Heart left ventricle (tissue), 16 donors: ENCODE results near the gene DNAJA4. TPM values are rescaled to one million over a fixed set of nuclear protein-coding genes. Genes with fewer than 3 reads are reported as not detected.

ENCODE experiments used
- ATAC-seq, 4 donors: fragments of 200-7000 bp; cut with Tn5 transposase; one replicate each; pipeline ENCODE4 v1.9.1; 2020 to 2022; ENCODE audit warnings: moderate library complexity in 4 of 4, mild to moderate bottlenecking in 3 of 4, moderate number of reproducible peaks in 1 of 4
- DNase-seq, 5 donors: peaks; one replicate each; pipeline ENCODE4 v3.0.0-alpha.2; 2020
- H3K27ac ChIP-seq, 12 donors: fragments of 200-600 bp; sonication (generic) in 4 of 12; one replicate each; pipeline versions ENCODE4 v1.5.0 to v1.8.0; 2016 to 2022; ENCODE audit warnings: mild to moderate bottlenecking in 2 of 12
- H3K27me3 ChIP-seq, 9 donors: fragments of 200-600 bp; sonication (generic) in 2 of 9; one replicate each; pipeline versions ENCODE4 v1.5.1 to v1.8.0; 2016 to 2022; ENCODE audit warnings: mild to moderate bottlenecking in 3 of 9
- H3K36me3 ChIP-seq, 9 donors: fragments of 200-600 bp; sonication (generic) in 2 of 9; one replicate each; pipeline versions ENCODE4 v1.5.0 to v1.8.0; 2018 to 2022; ENCODE audit warnings: mild to moderate bottlenecking in 2 of 9
- H3K4me1 ChIP-seq, 12 donors: fragments of 200-600 bp; sonication (generic) in 4 of 12; one replicate each; pipeline versions ENCODE4 v1.5.0 to v1.8.0; 2016 to 2022; ENCODE audit warnings: mild to moderate bottlenecking in 3 of 12
- H3K4me3 ChIP-seq, 12 donors: fragments of 200-600 bp; sonication (generic) in 4 of 12; one replicate each; pipeline versions ENCODE4 v1.5.0 to v1.8.0; 2017 to 2022; ENCODE audit warnings: mild to moderate bottlenecking in 9 of 12, moderate library complexity in 4 of 12
- H3K9me3 ChIP-seq, 12 donors: fragments of 200-600 bp; sonication (generic) in 4 of 12; one replicate each; pipeline versions ENCODE4 v1.5.0 to v1.8.0; 2016 to 2022; ENCODE audit warnings: mild to moderate bottlenecking in 1 of 12
- CTCF ChIP-seq, 12 donors: fragments of 200-600 bp; sonication (generic) in 4 of 12; IDR thresholded peaks; one replicate each; pipeline versions ENCODE4 v1.5.0 to v1.8.0; 2018 to 2022; ENCODE audit warnings: antibody characterized with exemption in 12 of 12, mild to moderate bottlenecking in 5 of 12
- POLR2A ChIP-seq, 2 donors: fragments of 450-650 bp; IDR thresholded peaks; one replicate each; pipeline ENCODE4 v1.6.1; 2017; ENCODE audit warnings: antibody characterized with exemption in 2 of 2, mild to moderate bottlenecking in 2 of 2, moderate library complexity in 2 of 2
- WGBS, 4 donors: extraction: QIAGEN DNeasy Blood & Tissue Kit in 2 of 4; methylation state at CpG; one replicate each; pipeline versions ENCODE4 v1.1.5 to v1.1.7; 2013 to 2018; 5-methylcytosine and 5-hydroxymethylcytosine counted together
- intact Hi-C, 10 donors: fragments of 100-400 bp; cut with DNase I; formaldehyde crosslinking; loops; one replicate each; pipeline versions ENCODE4 v1.11.1 to v1.14.2; 2022
- polyA plus RNA-seq, 2 donors: library from polyadenylated mRNA; stranded (reverse); fragments of 200-250 nt; gene quantifications; one replicate each; pipeline ENCODE4 v1.2.3, GENCODE V29; 2013
- total RNA-seq, 9 donors: library from RNA; depleted of rRNA in 2 of 9; stranded (reverse); fragments of >200 nt in 2 of 9; fragmentation: NEBNext Ultra II Directional in 3 of 9; extraction: Animal tissue kit (Norgen Biotek cat#: 25700) in 3 of 9; gene quantifications; one replicate each; pipeline versions ENCODE4 v1.1.0 to v1.2.4, GENCODE V29; 2016 to 2023
- donor health status: ischemic (EF 13 %, LVEDD 7.1; RV severe dilation, severe dysfunction).
- donor health status: healthy with polysubstance abuse.
- donor health status: DM: no; HTN: yes; CAD: no.
- donor health status: DM: no; HTN: no; CAD: no.
- donor health status: ischemic (EF 25% LVEDD 6.9; RV normal size, moderate dysfunction).
- donor health status: ischemic (EF 25% LVEDD 5.7; RV mildly dilated, moderate dysfunction).
- donor health status: healthy.
- donor health status: DM: yes; HTN: yes; CAD: no.
- donor health status: ischemic (EF 35%, LVEDD 5.7; RV mildly dilated, moderate dysfunction).
- donor health status: nonischemic (EF 11% LVEDD 7.7; RV severe dilation, severe dysfunction).
- donor health status: DM: yes; HTN: yes; CAD: no.
- donor health status: PGD.
- donor health status: ischemic (EF 29% LVEDD 5.4; RV normal size, mild dysfunction).
- donor health status: nonischemic (EF 23%, LVEDD 6.1; RV moderate dilation, normal function).

The DNAJA4 gene
- total and polyA plus RNA-seq, 11 donors = 62.3 to 503 (median 94.6) TPM

DNA sequence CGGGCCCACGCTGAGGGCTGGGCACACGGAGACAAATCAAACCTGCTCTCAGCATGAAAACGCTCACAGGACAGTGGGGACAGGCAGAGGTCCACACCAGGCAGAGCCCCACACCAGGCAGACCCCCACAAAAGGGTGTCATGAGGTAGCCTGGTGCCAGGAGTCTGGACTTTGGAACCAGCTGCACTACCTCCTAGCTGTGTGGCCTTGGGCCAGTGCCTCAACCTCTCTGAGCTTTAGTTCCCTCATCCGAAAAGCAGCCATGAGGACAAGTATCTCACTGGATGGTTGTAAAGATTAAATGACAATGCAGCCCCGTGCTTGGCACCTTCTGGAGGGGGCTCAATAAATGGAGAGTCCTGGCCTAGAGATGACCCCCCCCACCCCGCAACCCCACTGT lies 59.3 kb downstream of the DNAJA4 start:
- H3K36me3 ChIP-seq = no peaks in the 10 kb centered on the region
- no peak for DNase-seq
- no peak overlapping the region for H3K27ac ChIP-seq
- TF ChIP-seq CTCF (IDR thresholded peaks at IDR 0.05) (no peak), POLR2A (IDR thresholded peaks at IDR 0.05) (no peak)
- 89 to 92% (median 91%) methylated on average over 7 of the region's 7 CpGs for WGBS, 4 donors
- no peak for ATAC-seq
- no peak overlapping the region for H3K4me3 ChIP-seq
- H3K4me1 ChIP-seq = peaks cover 0 to 9% (median 0%) of the 10 kb centered on the region in 12 donors
- H3K27me3 ChIP-seq = no peaks in the 10 kb centered on the region
- no peaks in the 10 kb centered on the region for H3K9me3 ChIP-seq
- intact Hi-C loops = no loop called here

DNA sequence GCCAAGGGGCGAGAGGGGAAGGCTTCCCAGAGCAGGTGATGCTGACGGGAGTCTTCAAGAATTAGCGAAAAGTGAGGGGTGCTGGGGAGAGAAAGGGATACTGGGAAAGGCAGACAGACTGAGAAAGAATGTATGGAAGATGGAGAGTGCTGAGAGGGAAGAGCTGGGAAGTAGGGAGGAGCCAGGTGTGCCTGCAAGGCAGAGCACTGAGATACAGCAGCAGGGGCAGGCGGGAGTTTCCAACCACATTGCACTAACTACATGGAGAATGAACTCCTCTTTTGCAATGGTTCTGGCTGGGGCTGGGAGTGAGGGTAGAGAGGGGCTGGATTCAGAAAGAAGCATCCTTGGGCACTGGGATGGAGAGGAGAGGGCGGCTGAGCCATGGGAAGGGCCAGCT lies 59.8 kb downstream of the DNAJA4 start:
- peaks cover 0 to 9% (median 0%) of the 10 kb centered on the region in 12 donors for H3K4me1 ChIP-seq
- DNase-seq = no peak
- intact Hi-C loops = no loop called here
- H3K27me3 ChIP-seq = no peaks in the 10 kb centered on the region
- H3K9me3 ChIP-seq = no peaks in the 10 kb centered on the region
- no peak overlapping the region for H3K4me3 ChIP-seq
- ATAC-seq = no peak
- no peak for TF ChIP-seq POLR2A (IDR thresholded peaks at IDR 0.05)
- TF ChIP-seq CTCF (IDR thresholded peaks at IDR 0.05) = no peak
- 96 to 98% (median 96%) methylated on average over 5 of the region's 5 CpGs for WGBS, 4 donors
- no peak overlapping the region for H3K27ac ChIP-seq
- no peaks in the 10 kb centered on the region for H3K36me3 ChIP-seq

GRCh38 chr15:78325092-78325843 lies 60.9 kb downstream of the DNAJA4 start:
- H3K9me3 ChIP-seq = no peaks in the 10 kb centered on the region
- 57 to 67% (median 62%) methylated on average over 7 of the region's 7 CpGs for WGBS, 4 donors
- no peak overlapping the region for H3K4me3 ChIP-seq
- ATAC-seq = peak; percentile 68 to 82 (median 77)
- TF ChIP-seq POLR2A (IDR thresholded peaks at IDR 0.05) (no peak), CTCF (IDR thresholded peaks at IDR 0.05) (no peak)
- no peaks in the 10 kb centered on the region for H3K27me3 ChIP-seq
- DNase-seq = peak in 1 of 5 donors; percentile 24
- H3K27ac ChIP-seq = peak overlapping the region in 1 of 12 donors; percentile 48
- H3K36me3 ChIP-seq = no peaks in the 10 kb centered on the region
- peaks cover 0 to 9% (median 0%) of the 10 kb centered on the region in 12 donors for H3K4me1 ChIP-seq
- intact Hi-C loops = no loop called here

DNA sequence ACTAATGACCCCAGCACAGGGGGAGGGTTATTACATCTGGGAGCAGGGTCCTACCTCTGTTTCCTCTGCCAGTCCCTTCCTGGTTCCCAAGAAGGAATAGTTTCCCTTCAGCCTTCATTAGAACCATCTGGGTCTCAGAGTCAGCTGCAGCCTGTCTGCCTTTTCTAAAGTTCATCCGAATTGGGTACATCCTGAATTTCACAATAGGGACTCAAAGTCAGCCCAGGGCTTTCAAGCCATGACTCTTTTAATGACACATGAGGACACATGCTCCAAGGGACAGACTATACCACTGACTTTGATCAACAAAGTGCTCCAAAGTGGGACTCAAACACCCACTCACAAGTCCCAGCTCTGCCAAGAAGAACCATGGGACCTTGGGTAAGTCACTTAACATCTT lies 63.1 kb downstream of the DNAJA4 start:
- 42 to 75% (median 58%) methylated on average over 1 of the region's 1 CpG for WGBS, 4 donors
- intact Hi-C loops = no loop called here
- no peaks in the 10 kb centered on the region for H3K27me3 ChIP-seq
- no peak overlapping the region for H3K4me3 ChIP-seq
- peaks cover 0 to 6% (median 0%) of the 10 kb centered on the region in 12 donors for H3K4me1 ChIP-seq
- H3K27ac ChIP-seq = no peak overlapping the region
- no peaks in the 10 kb centered on the region for H3K9me3 ChIP-seq
- DNase-seq (no peak), ATAC-seq (no peak)
- no peaks in the 10 kb centered on the region for H3K36me3 ChIP-seq
- TF ChIP-seq POLR2A (IDR thresholded peaks at IDR 0.05) (no peak), CTCF (IDR thresholded peaks at IDR 0.05) (no peak)
